Endothelial cell of umbilical vein (primary cell): Measurements from ENCODE around the gene NUB1. TPM values are rescaled to one million over a fixed set of nuclear protein-coding genes. Genes with fewer than 3 reads are reported as not detected.

Source experiments
- BruUV-seq: library from RNA; stranded (reverse); fragments of 400-500 nt; replicated peaks from 2 replicates; lab custom pipeline; 2021; lab: Mats Ljungman, UMichigan
- CTCF ChIA-PET: fragments of 300-600, 350-600 bp; sonication (Branson Sonifier 250); formaldehyde crosslinking; loops from one replicate; lab custom pipeline; 2021; ENCODE audit warnings: antibody characterized with exemption, inconsistent platforms; lab: Charles Lee
- POLR2A ChIA-PET: fragments of 300-600, 350-600 bp; sonication (Branson Sonifier 250); formaldehyde crosslinking; loops from one replicate; lab custom pipeline; 2021; ENCODE audit warnings: antibody characterized with exemption, inconsistent platforms; lab: Charles Lee
- DNase-seq: peaks from one replicate; pipeline ENCODE4 v3.0.0-alpha.2; 2011; ENCODE audit warnings: low read depth, low spot score
- FAIRE-seq: peaks from 2 replicates; lab custom pipeline; 2011; peaks lifted over from hg19 to GRCh38; lab: Jason Lieb, UNC
- H2AFZ ChIP-seq: 2 replicates; pipeline ENCODE4 v1.6.0; 2012; ENCODE audit warnings: low read depth, low read length, control low read depth, inconsistent platforms
- H3K27ac ChIP-seq: 2 replicates; pipeline ENCODE4 v1.5.1; 2011; ENCODE audit warnings: low read depth, mild to moderate bottlenecking, control low read depth, low read length, moderate library complexity; ENCODE audit not compliant: insufficient read depth
- H3K27me3 ChIP-seq, 2 experiments: 2 replicates each; pipeline versions ENCODE4 v1.6.0 to v1.6.1; 2011; ENCODE audit warnings: low read length in 2 of 2, mixed read lengths in 1 of 2; ENCODE audit not compliant: control insufficient read depth in 2 of 2, insufficient read depth in 2 of 2
- H3K36me3 ChIP-seq, 2 experiments: 2 replicates in 1 of 2; 3 replicates in 1 of 2; pipeline ENCODE4 v1.5.1; 2011; ENCODE audit warnings: low read length in 2 of 2, mild to moderate bottlenecking in 1 of 2, moderate library complexity in 1 of 2; ENCODE audit not compliant: control insufficient read depth in 2 of 2, insufficient read depth in 2 of 2; ENCODE audit errors: extremely low read depth in 1 of 2
- H3K4me1 ChIP-seq: 3 replicates; pipeline ENCODE4 v1.5.1; 2011; ENCODE audit warnings: mild to moderate bottlenecking, low read length; ENCODE audit not compliant: control insufficient read depth, insufficient read depth; ENCODE audit errors: extremely low read depth
- H3K4me2 ChIP-seq: 2 replicates; pipeline ENCODE4 v1.6.1; 2011; ENCODE audit warnings: low read length, control low read depth, mixed read lengths; ENCODE audit not compliant: insufficient read depth
- H3K4me3 ChIP-seq, 3 experiments: fragments of 200-600 bp in 1 of 3; sonication (generic), shearing (Covaris generic) in 1 of 3; replicated peaks in 1 of 3; 2 replicates each; pipeline ENCODE4 v1.5.1; 2011 to 2016; ENCODE audit warnings: control low read depth in 3 of 3, low read length in 3 of 3, mild to moderate bottlenecking in 2 of 3, inconsistent platforms in 1 of 3, low read depth in 1 of 3, moderate library complexity in 1 of 3; ENCODE audit not compliant: insufficient read depth in 1 of 3
- H3K79me2 ChIP-seq: 2 replicates; pipeline ENCODE4 v1.6.0; 2012; ENCODE audit warnings: low read length, inconsistent platforms; ENCODE audit not compliant: control insufficient read depth, insufficient read depth
- H3K9ac ChIP-seq: replicated peaks from 2 replicates; pipeline ENCODE3; 2011; ENCODE audit warnings: low read length, control low read depth; ENCODE audit not compliant: insufficient read depth; ENCODE audit errors: extremely low read depth
- H3K9me1 ChIP-seq: replicated peaks from 3 replicates; pipeline ENCODE4 v1.6.0; 2011; ENCODE audit warnings: mild to moderate bottlenecking, low read length; ENCODE audit not compliant: control insufficient read depth, insufficient read depth; ENCODE audit errors: extremely low read depth
- H3K9me3 ChIP-seq: replicated peaks from 2 replicates; pipeline ENCODE4 v1.5.1; 2012; ENCODE audit warnings: low read length, inconsistent platforms; ENCODE audit not compliant: control insufficient read depth, insufficient read depth
- H4K20me1 ChIP-seq: replicated peaks from 2 replicates; pipeline ENCODE3; 2011; ENCODE audit warnings: mild to moderate bottlenecking, low read length; ENCODE audit not compliant: control insufficient read depth, insufficient read depth; ENCODE audit errors: extremely low read depth
- CTCF ChIP-seq, 2 donors: IDR thresholded peaks; 1 replicate in 1 of 2; 2 replicates in 1 of 2; pipeline ENCODE4 v1.5.1; 2011; ENCODE audit warnings: low read length in 2 of 2, mild to moderate bottlenecking in 2 of 2, moderate library complexity in 2 of 2, control low read depth in 1 of 2, inconsistent platforms in 1 of 2, low read depth in 1 of 2; ENCODE audit not compliant: insufficient read depth in 1 of 2; ENCODE audit errors: extremely low read depth in 1 of 2
- EZH2 ChIP-seq: IDR thresholded peaks from 2 replicates; pipeline ENCODE4 v1.6.1; 2012; ENCODE audit warnings: borderline replicate concordance, low read depth, mild to moderate bottlenecking, moderate library complexity, low read length, inconsistent platforms; ENCODE audit not compliant: severe bottlenecking
- POLR2A ChIP-seq: IDR thresholded peaks from 2 replicates; pipeline ENCODE4 v1.6.1; 2012; ENCODE audit warnings: low read depth, mild to moderate bottlenecking, control low read depth, low read length
- dilution Hi-C: fragments of 300-500 bp; cut with MboI; formaldehyde crosslinking; loops from one replicate; pipeline ENCODE4 v1.15.0; 2019; ENCODE audit warnings: low sequenced_read_pairs; ENCODE audit not compliant: extremely low pct_ligation_motif_present
- intact Hi-C: fragments of 100-400 bp; cut with micrococcal nuclease; formaldehyde crosslinking; loops from one replicate; pipeline ENCODE4 v1.10.0; 2022
- polyA plus RNA-seq, 4 experiments: library from polyadenylated mRNA; depleted of rRNA in 3 of 4; stranded (reverse) in 3 of 4; unstranded in 1 of 4; fragments of >200 nt; gene quantifications; 2 replicates each; pipeline versions ENCODE4 v1.2.1 to v1.2.3, GENCODE V29; 2011 to 2012; ENCODE audit warnings: missing spikeins in 1 of 4
- total RNA-seq: library from RNA; stranded (reverse); gene quantifications from 2 replicates; pipeline ENCODE4 v1.2.3, GENCODE V29; 2021
- TF ChIP-seq, protein P1 (sequence below): IDR thresholded peaks from 2 replicates; pipeline ENCODE4 v1.6.1; 2011; ENCODE audit not compliant: insufficient read depth, insufficient read length

Gene NUB1
- total and polyA plus RNA-seq, 2 donors (not counting 3 experiments of a cell fraction or from before 2014, with no cell fraction given), result 28.0 to 46.2 TPM

- no peak for TF ChIP-seq CTCF (IDR thresholded peaks at IDR 0.05; ENCODE audit: extremely low read depth in 1 of 2, insufficient read depth in 1 of 2, low read depth in 1 of 2, low read length in 2 of 2)
- TF ChIP-seq, protein P1, sequence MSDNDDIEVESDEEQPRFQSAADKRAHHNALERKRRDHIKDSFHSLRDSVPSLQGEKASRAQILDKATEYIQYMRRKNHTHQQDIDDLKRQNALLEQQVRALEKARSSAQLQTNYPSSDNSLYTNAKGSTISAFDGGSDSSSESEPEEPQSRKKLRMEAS, result no peak
- TF ChIP-seq EZH2, result peak; percentile 87
- no peak for TF ChIP-seq POLR2A
- POLR2A ChIA-PET, result no interaction called here
- DNase-seq, result no peak
- intact Hi-C loops, result no loop called here
- Histone ChIP-seq H3K27ac (no peak overlapping the region), H3K4me3 (no peak overlapping the region), H3K4me2 (no peak overlapping the region), H3K9me3 (no peaks in the 10 kb centered on the region), H3K79me2 (no peaks in the 10 kb centered on the region), H3K9me1 (no peaks in the 10 kb centered on the region), H2AFZ (no peak overlapping the region), H4K20me1 (no peaks in the 10 kb centered on the region), H3K9ac (no peak overlapping the region), H3K4me1 (no peaks in the 10 kb centered on the region), H3K27me3 (peaks cover 16 to 27% of the 10 kb centered on the region in 2 experiments), H3K36me3 (peaks cover 0 to 3% of the 10 kb centered on the region in 2 experiments)
- no peak for FAIRE-seq
- dilution Hi-C loops, result no loop called here
- no TSS peak for BruUV-seq
- CTCF ChIA-PET, result no interaction called here
These were observed 39.9 kb downstream of the NUB1 start for GRCh38 chr7:151381348-151382078.
